Loucy (cell line): ENCODE data around the gene RTF1.

ENCODE experiments used
- EZH2phosphoT487 ChIP-seq: fragments of 200-600 bp; IDR thresholded peaks from 2 replicates; pipeline ENCODE4 v1.6.1; 2018; ENCODE audit warnings: antibody characterized with exemption, mild to moderate bottlenecking, moderate library complexity, borderline replicate concordance
- TF ChIP-seq, protein P1 (sequence below): fragments of 200-600 bp; sonication (generic); conservative IDR thresholded peaks from 2 replicates; pipeline ENCODE4 v1.5.1; 2014; ENCODE audit warnings: mild to moderate bottlenecking, antibody characterized with exemption, low read length

DNA sequence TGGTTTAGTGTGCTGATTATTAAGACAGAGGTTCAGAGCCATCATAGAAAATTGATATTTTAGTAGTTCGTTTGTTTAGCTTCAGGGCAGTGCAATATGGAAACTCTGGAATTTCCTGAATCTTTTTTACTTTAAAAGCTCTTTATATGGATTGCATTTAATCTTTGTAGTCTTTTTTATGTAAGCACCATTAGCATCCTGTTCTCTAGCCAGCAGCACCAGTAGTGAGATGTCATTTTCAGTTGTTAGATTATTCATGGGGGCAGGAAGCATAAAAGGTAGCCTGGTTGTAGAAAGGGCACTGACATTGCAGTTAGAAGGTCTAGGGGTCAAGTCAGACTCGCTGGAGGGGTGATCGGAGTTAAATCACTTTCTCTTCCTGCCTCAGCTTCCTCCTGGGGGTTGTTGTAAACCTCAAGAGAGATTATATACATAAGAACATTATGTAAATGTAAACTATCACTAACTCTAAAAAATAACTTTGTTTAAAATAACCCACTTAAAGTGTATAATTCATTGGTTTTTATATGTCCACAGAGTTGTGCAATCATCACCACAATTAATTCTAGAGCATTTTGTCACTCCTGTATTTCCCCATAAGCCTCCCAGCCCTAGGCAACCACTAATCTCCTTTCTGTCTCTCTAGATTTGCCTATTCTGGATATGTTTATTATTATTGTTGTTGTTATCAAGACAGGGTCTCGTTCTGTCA lies 45.3 kb downstream of the RTF1 start:
- TF ChIP-seq, protein P1, sequence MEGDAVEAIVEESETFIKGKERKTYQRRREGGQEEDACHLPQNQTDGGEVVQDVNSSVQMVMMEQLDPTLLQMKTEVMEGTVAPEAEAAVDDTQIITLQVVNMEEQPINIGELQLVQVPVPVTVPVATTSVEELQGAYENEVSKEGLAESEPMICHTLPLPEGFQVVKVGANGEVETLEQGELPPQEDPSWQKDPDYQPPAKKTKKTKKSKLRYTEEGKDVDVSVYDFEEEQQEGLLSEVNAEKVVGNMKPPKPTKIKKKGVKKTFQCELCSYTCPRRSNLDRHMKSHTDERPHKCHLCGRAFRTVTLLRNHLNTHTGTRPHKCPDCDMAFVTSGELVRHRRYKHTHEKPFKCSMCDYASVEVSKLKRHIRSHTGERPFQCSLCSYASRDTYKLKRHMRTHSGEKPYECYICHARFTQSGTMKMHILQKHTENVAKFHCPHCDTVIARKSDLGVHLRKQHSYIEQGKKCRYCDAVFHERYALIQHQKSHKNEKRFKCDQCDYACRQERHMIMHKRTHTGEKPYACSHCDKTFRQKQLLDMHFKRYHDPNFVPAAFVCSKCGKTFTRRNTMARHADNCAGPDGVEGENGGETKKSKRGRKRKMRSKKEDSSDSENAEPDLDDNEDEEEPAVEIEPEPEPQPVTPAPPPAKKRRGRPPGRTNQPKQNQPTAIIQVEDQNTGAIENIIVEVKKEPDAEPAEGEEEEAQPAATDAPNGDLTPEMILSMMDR, result no peak
- no peak for TF ChIP-seq EZH2phosphoT487
